Stomach (tissue), 9 donors: Measurements from ENCODE around the gene ZNF267. TPM values are rescaled to one million over a fixed set of nuclear protein-coding genes. Genes with fewer than 3 reads are reported as not detected.
"Not testable (repeated sequence)": the region's sequence is repeated elsewhere in the genome, so short reads cannot be mapped to it uniquely, and the experiment has no call there.

ENCODE experiments used
- DNase-seq, 2 donors: peaks; one replicate each; pipeline versions ENCODE4 v3.0.0 to v3.0.0-alpha.2; 2013 to 2019
- H3K27ac ChIP-seq, 5 donors: fragments of 200-600 bp in 4 of 5; sonication (generic) in 4 of 5; one replicate each; pipeline ENCODE4 v1.5.1; 2013 to 2019; ENCODE audit warnings: mild to moderate bottlenecking in 1 of 5, moderate library complexity in 1 of 5
- H3K27me3 ChIP-seq, 3 donors: fragments of 200-600 bp; sonication (generic); one replicate each; pipeline ENCODE4 v1.5.1; 2017 to 2019; ENCODE audit warnings: mixed run types in 1 of 3
- H3K36me3 ChIP-seq, 4 donors: fragments of 200-600 bp; sonication (generic); 1 replicate in 3 of 4; 2 replicates in 1 of 4; pipeline ENCODE4 v1.5.1; 2016 to 2019
- H3K4me1 ChIP-seq, 4 donors: fragments of 200-600 bp; sonication (generic); one replicate each; pipeline ENCODE4 v1.5.1; 2016 to 2019
- H3K4me3 ChIP-seq, 4 donors: fragments of 200-600 bp; sonication (generic) in 3 of 4; one replicate each; pipeline ENCODE4 v1.5.1; 2016 to 2019; ENCODE audit warnings: mild to moderate bottlenecking in 1 of 4
- H3K9me3 ChIP-seq, 4 donors: fragments of 200-600 bp; sonication (generic); one replicate each; pipeline ENCODE4 v1.5.1; 2016 to 2019
- CTCF ChIP-seq, 7 experiments: fragments of 450-650 bp in 4 of 7; fragments of 200-600 bp in 3 of 7; sonication (generic) in 3 of 7; IDR thresholded peaks; one replicate each; pipeline ENCODE4 v1.5.1; 2016 to 2019; ENCODE audit warnings: antibody characterized with exemption in 7 of 7, control low read depth in 2 of 7, mild to moderate bottlenecking in 1 of 7
- EP300 ChIP-seq: sonication (generic); formaldehyde crosslinking; IDR thresholded peaks from one replicate; pipeline ENCODE4 v1.6.1; 2017; ENCODE audit warnings: antibody characterized with exemption
- POLR2A ChIP-seq, 4 donors: fragments of 450-650 bp; IDR thresholded peaks; one replicate each; pipeline ENCODE4 v1.6.1; 2016; ENCODE audit warnings: antibody characterized with exemption in 4 of 4, control low read depth in 2 of 4, mild to moderate bottlenecking in 1 of 4, moderate library complexity in 1 of 4
- POLR2AphosphoS5 ChIP-seq, 3 donors: sonication (generic); formaldehyde crosslinking; IDR thresholded peaks; one replicate each; pipeline ENCODE4 v1.6.1; 2016; ENCODE audit warnings: antibody characterized with exemption in 3 of 3
- WGBS, 5 donors: extraction: QIAGEN DNeasy Blood & Tissue Kit in 3 of 5; methylation state at CpG; one replicate each; pipeline versions ENCODE4 v1.1.5 to v1.1.7; 2013 to 2018; 5-methylcytosine and 5-hydroxymethylcytosine counted together
- intact Hi-C: fragments of 100-400 bp; cut with DNase I; formaldehyde crosslinking; loops from one replicate; pipeline ENCODE4 v1.15.1; 2023; ENCODE audit warnings: low total_unique reads
- polyA plus RNA-seq, 3 donors: library from polyadenylated mRNA; stranded (reverse); fragments of 200-250 nt; gene quantifications; one replicate each; pipeline ENCODE4 v1.2.3, GENCODE V29; 2013
- total RNA-seq, 5 donors: library from RNA; depleted of rRNA; stranded (reverse); fragments of >200 nt; gene quantifications; one replicate each; pipeline versions ENCODE4 v1.1.0 to v1.2.3, GENCODE V29; 2014 to 2016
- donor health status: healthy with polysubstance abuse.
- donor health status: Bipolar disorder and iron deficiency.
- donor health status: healthy.

ZNF267 gene
- total and polyA plus RNA-seq, 8 donors: 3.5 to 30.3 (median 13.2) TPM

- H3K4me1 ChIP-seq: peaks cover under 1 to 21% (median 9%) of the 10 kb centered on the region in 4 donors
- H3K36me3 ChIP-seq: peaks cover 14 to 71% (median 63%) of the 10 kb centered on the region in 4 donors
- DNase-seq: no peak
- H3K27ac ChIP-seq: no peak overlapping the region
- H3K9me3 ChIP-seq: peaks cover 0 to 18% (median 6%) of the 10 kb centered on the region in 4 donors
- no peaks in the 10 kb centered on the region for H3K27me3 ChIP-seq
- intact Hi-C loops: no loop called here
- 93 to 100% (median 97%) methylated on average over 4 of the region's 4 CpGs for WGBS, 5 donors
- TF ChIP-seq POLR2A (IDR thresholded peaks at IDR 0.05) (no peak), POLR2AphosphoS5 (IDR thresholded peaks at IDR 0.05) (no peak), CTCF (IDR thresholded peaks at IDR 0.05) (no peak), EP300 (no peak)
- H3K4me3 ChIP-seq: no peak overlapping the region
Observed at GRCh38 chr16:31886227-31886626, 12.6 kb downstream of the ZNF267 start.

GRCh38 chr16:31888735-31889134, 15.1 kb downstream of the ZNF267 start:
- Histone ChIP-seq H3K4me1 (peaks cover 0 to 3% (median 0%) of the 10 kb centered on the region in 4 donors), H3K4me3 (no peak overlapping the region), H3K9me3 (peaks cover 0 to 34% (median 15%) of the 10 kb centered on the region in 4 donors), H3K27ac (no peak overlapping the region), H3K27me3 (no peaks in the 10 kb centered on the region), H3K36me3 (peaks cover 31 to 91% (median 86%) of the 10 kb centered on the region in 4 donors)
- TF ChIP-seq CTCF (IDR thresholded peaks at IDR 0.05): no peak
- no peak for TF ChIP-seq POLR2AphosphoS5 (IDR thresholded peaks at IDR 0.05)
- no peak for TF ChIP-seq EP300
- TF ChIP-seq POLR2A (IDR thresholded peaks at IDR 0.05): no peak
- no peak for DNase-seq
- intact Hi-C loops: no loop called here

GRCh38 chr16:31892111-31892510, 18.5 kb downstream of the ZNF267 start:
- Histone ChIP-seq H3K36me3 (peaks cover 44 to 91% (median 89%) of the 10 kb centered on the region in 4 donors), H3K9me3 (peaks cover 0 to 52% (median 28%) of the 10 kb centered on the region in 4 donors)
- DNase-seq, H3K4me3 ChIP-seq, intact Hi-C loops, H3K27me3 ChIP-seq, H3K27ac ChIP-seq, H3K4me1 ChIP-seq: not testable (repeated sequence)
- WGBS, 5 donors: 89 to 96% (median 93%) methylated on average over 4 of the region's 4 CpGs

GRCh38 chr16:31893824-31894223, 20.2 kb downstream of the ZNF267 start:
- no peak for DNase-seq
- H3K4me1 ChIP-seq: no peaks in the 10 kb centered on the region
- H3K4me3 ChIP-seq: no peak overlapping the region
- intact Hi-C loops: no loop called here
- no peaks in the 10 kb centered on the region for H3K27me3 ChIP-seq
- TF ChIP-seq EP300: no peak
- no peak for TF ChIP-seq POLR2A (IDR thresholded peaks at IDR 0.05)
- no peak for TF ChIP-seq POLR2AphosphoS5 (IDR thresholded peaks at IDR 0.05)
- no peak for TF ChIP-seq CTCF (IDR thresholded peaks at IDR 0.05)
- 83 to 100% (median 96%) methylated on average over 1 of the region's 1 CpG for WGBS, 5 donors
- H3K27ac ChIP-seq: no peak overlapping the region
- peaks cover 44 to 97% (median 91%) of the 10 kb centered on the region in 4 donors for H3K36me3 ChIP-seq
- peaks cover 0 to 63% (median 37%) of the 10 kb centered on the region in 4 donors for H3K9me3 ChIP-seq

GRCh38 chr16:31897283-31897682, 23.7 kb downstream of the ZNF267 start:
- intact Hi-C loops: no loop called here
- no peak for DNase-seq
- H3K9me3 ChIP-seq: peaks cover 0 to 53% (median 32%) of the 10 kb centered on the region in 4 donors
- H3K27ac ChIP-seq: no peak overlapping the region
- no peak for TF ChIP-seq EP300
- no peak for TF ChIP-seq POLR2A (IDR thresholded peaks at IDR 0.05)
- TF ChIP-seq CTCF (IDR thresholded peaks at IDR 0.05): no peak
- TF ChIP-seq POLR2AphosphoS5 (IDR thresholded peaks at IDR 0.05): no peak
- no peaks in the 10 kb centered on the region for H3K27me3 ChIP-seq
- no peak overlapping the region for H3K4me3 ChIP-seq
- no peaks in the 10 kb centered on the region for H3K4me1 ChIP-seq
- H3K36me3 ChIP-seq: peaks cover 23 to 84% (median 75%) of the 10 kb centered on the region in 4 donors
